HG02943 (cell line): ENCODE results near the gene WWOX.
"Not testable (repeated sequence)": the region's sequence is repeated elsewhere in the genome, so short reads cannot be mapped to it uniquely, and the experiment has no call there.

Source experiments
- ATAC-seq: cut with Tn5 transposase; IDR thresholded peaks from one replicate; pipeline ENCODE4 v1.9.1; 2021; ENCODE audit warnings: mild to moderate bottlenecking, low read depth, moderate library complexity; ENCODE audit not compliant: unreplicated experiment

WWOX gene

GRCh38 chr16:79051313-79051712 is 951.9 kb downstream of the WWOX start:
- no peak for ATAC-seq

- not testable (repeated sequence) for ATAC-seq
These were observed 952.7 kb downstream of the WWOX start for GRCh38 chr16:79052198-79052597.

GRCh38 chr16:79053577-79053976 is 954.1 kb downstream of the WWOX start:
- no peak for ATAC-seq

- no peak for ATAC-seq
These were observed 954.9 kb downstream of the WWOX start for GRCh38 chr16:79054211-79054984.

DNA sequence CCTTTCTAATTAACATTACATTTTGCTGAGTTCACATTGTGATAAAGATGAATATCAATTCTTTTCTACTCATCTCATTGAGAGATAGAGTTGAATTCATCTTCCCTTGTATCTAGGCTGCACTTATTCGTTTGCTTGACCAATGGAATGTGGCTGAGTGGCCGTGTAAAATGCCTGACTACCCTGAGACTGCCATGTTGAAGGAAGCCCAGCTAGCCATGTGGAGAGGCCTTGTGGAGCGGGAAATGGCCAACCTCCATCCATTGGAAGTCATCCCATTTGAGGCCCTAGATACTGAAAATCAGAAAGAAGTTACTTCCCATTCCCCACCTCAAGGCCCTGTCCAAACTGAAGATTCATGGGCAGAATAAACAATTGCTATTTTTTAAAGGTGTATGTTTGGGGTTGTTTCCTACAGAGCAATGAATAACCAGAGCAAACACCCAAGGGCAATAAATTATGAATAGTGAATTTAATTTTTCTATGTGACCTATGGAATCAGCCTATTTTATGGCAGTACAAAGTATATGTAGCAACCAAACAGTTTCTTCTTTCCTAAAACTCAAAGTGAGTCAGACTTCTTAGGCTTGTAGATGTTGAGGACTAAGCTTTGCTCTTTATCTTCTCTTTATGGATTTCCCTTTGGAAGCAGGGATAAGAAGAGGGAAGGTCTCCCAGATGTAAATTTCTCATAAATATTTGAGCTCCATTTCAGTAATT is 956.0 kb downstream of the WWOX start:
- no peak for ATAC-seq

DNA sequence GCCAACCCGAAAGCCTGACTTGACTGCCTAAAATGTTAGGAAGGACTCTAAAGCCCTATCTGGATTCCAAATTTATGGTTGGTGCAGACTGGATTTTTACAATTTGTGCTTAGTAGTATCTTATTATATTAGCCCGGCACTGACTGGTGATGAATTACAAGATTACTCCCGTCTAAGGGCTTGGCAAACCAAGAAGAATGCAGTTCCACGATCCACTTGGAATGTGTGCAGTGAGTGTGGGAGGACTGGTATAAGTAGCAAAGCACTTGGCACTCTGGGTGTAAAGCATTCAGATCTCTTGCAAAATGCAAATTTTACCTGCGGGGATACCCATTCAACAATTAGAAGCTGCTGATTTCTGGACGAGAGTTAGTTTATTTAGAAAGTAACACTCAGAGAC is 961.7 kb downstream of the WWOX start:
- no peak for ATAC-seq

DNA sequence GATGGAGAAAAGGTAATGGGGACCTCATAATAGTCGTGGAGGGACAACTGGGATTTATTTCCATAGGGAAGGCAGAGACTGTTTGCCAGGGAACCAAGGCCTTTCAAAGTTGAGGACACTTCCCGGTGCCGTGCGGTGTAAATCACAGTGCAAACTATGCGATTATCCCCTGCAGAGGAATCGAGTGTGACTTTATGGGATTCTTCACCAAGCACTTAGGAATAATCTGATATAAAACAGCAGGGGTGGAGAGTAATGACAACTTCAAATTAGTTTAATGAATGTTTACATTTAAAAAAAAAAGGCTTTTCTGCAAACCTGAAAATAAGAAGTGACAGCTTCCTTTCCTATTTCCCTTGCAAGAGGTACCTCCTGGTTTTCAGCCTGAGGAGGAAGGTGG is 962.9 kb downstream of the WWOX start:
- no peak for ATAC-seq

DNA sequence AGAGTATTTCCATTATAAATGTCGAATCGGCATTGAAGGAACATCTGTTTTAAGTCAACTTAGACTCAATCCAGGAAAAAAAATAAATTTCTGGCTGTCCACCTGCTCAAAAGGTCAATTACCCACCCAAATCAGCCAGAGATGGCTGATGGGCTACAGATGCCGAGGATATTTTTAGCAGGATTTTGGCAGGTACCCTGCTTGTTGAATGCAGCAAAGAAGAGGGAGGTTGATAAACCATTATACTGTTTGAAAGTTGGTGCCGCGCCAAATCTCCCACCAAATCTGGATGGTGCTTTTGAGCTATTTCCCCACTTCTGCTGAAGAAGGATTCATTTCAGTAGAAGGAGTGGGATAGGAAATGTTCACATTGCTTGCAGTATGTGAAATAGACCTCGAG is 963.4 kb downstream of the WWOX start:
- no peak for ATAC-seq

DNA sequence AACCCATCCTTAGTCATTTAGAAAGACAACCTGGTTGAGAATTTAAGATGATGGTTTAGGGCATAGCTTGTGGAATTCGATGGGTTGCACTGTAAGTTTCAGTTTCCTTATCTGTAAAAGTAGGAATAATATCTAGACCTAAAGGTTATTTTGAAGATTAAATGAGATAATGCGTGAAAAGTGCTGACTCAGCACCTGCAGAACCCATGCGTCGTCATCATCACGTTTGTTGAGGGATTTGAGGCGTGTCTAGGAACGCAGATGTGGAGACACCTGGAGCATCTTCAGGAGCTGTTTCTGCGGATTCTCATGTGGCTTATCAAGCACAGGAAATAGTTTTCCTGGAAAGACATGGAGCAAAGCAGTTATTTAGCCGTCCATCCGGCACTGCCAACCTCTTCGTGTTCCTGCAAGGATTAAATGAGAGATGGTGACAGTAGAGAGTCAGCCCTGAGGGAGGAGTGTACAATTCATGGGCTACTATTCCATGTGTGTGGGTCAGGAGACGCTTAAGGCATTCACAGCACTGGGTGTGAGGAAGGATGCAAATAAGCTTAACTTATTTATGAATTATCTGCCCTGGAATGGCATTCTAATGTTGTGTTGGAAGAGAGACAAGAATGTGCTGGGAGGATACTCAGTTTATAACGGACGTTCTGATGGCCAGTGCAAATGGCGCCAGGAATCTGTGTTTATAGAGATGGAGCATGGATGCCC is 965.0 kb downstream of the WWOX start:
- ATAC-seq: no peak

DNA sequence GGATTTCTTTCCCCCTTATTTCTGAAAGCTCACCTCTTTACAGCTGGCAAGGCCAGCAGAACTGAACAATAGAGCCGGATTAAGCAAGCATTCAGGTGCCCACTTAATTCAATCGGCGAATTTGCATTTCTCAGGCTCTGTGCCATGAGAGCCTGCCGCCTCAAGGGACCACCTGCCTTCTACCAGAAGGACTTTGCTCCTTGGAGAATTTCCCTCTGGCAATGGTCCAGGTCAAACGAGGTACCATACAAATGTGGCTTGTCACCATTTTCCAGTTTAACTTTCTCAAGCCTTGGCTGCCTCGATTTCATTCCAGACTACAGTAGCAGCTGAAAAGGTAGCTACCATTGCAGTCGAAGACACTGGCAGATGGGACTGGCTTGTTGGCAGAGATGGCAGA is 967.1 kb downstream of the WWOX start:
- ATAC-seq: no peak

GRCh38 chr16:79067600-79067999 is 968.1 kb downstream of the WWOX start:
- no peak for ATAC-seq

DNA sequence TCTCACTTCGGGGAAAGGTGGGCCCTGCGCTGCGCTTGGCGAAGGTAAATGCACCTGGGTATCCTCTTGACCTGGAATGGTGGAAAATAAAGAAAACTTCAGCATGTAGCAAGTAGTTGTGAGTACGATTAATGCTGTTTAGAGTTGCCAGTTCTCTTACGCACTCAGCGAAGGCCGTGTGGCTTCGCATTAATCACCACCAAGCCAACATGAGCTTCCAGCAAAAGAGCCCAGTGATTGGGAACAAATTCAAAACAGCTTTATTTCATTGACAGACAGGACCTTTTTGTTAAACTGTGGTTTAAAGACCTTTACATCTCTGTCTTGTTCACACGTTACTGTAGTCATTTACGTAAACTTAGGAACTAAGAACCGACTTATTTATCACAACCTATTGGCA is 969.7 kb downstream of the WWOX start:
- ATAC-seq: no peak

- ATAC-seq: no peak
These were observed 970.2 kb downstream of the WWOX start for GRCh38 chr16:79069633-79070032.

DNA sequence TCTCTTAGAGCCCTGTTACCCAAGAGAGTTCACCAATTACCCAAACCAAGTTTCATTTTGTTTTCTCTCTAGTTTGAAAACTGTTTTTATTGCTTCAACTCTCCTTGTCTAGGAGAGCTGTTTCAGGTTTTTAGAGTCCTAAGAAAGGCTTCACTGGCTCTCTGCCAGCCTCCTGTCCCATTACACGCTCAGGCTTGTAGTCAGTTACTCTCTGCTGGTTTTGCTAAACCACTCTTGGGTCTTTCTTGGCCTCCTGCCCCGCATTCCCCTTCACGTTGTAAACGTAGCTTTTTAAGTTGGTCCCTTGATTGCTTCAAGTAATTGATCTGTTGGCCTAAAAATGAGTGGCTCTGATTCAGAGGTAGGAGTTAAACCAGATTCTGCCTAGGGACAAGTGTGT is 972.0 kb downstream of the WWOX start:
- no peak for ATAC-seq

DNA sequence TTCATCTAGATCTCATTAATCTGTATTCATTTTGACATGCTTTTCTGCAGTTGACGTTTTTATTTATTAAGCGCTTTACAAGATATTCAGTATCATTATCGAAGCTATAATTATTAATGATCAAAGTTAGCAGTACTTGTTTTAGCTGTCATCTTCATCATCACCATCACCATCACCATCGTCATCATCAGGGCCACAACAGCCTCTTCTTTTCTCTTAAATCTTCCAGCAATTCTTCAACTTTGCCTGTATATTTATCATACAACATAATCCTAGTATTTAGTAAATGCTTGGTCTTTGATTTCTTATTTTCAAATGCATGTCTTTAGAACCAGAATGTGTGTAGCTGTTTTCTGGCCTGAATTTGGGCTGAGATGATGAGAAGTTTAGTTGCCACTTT is 973.1 kb downstream of the WWOX start:
- no peak for ATAC-seq

- no peak for ATAC-seq
These were observed 974.1 kb downstream of the WWOX start for GRCh38 chr16:79073566-79073965.

GRCh38 chr16:79074541-79074940 is 975.1 kb downstream of the WWOX start:
- no peak for ATAC-seq

GRCh38 chr16:79074951-79075350 is 975.5 kb downstream of the WWOX start:
- ATAC-seq: no peak

- no peak for ATAC-seq
These were observed 976.8 kb downstream of the WWOX start for GRCh38 chr16:79076047-79076767.

DNA sequence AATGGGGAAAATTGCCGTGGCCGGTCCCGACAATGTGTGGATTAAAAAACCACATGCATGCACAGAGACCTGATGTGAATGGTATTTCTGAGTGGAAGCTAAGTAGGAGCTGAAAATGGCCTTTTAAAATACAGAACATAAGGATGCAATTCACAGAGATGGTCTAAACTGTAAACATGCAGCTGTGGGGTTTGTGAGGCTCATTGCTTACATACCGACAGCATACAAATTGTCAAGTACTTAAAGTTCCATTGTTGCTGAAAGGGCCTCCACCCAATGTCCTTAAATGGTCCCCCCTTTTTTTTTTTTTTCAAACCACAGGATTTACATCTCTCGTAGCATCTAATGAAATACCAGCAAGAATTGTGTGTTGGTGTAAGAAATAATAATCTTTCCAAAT is 977.9 kb downstream of the WWOX start:
- ATAC-seq: no peak
